Esophagus squamous epithelium (tissue), 5 donors: Measurements from ENCODE around the gene DEDD. TPM values are rescaled to one million over a fixed set of nuclear protein-coding genes. Genes with fewer than 3 reads are reported as not detected.

Source experiments
- DNase-seq: peaks from one replicate; lab custom pipeline; 2025; lab: John Stamatoyannopoulos, UW
- H3K27ac ChIP-seq, 4 donors: fragments of 200-600 bp; sonication (generic); one replicate each; pipeline ENCODE4 v1.5.1; 2016 to 2019; ENCODE audit warnings: mild to moderate bottlenecking in 1 of 4
- H3K27me3 ChIP-seq, 4 donors: fragments of 200-600 bp; sonication (generic); 1 replicate in 3 of 4; 2 replicates in 1 of 4; pipeline versions ENCODE4 v1.5.1 to v1.6.0; 2017 to 2021; ENCODE audit warnings: antibody characterized with exemption in 1 of 4
- H3K36me3 ChIP-seq, 3 donors: fragments of 200-600 bp; sonication (generic); one replicate each; pipeline ENCODE4 v1.5.1; 2016 to 2019
- H3K4me1 ChIP-seq, 3 donors: fragments of 200-600 bp; sonication (generic); one replicate each; pipeline ENCODE4 v1.5.1; 2017 to 2019
- H3K4me3 ChIP-seq, 4 donors: fragments of 200-600 bp; sonication (generic); 1 replicate in 3 of 4; 2 replicates in 1 of 4; pipeline ENCODE4 v1.5.1; 2016 to 2019; ENCODE audit warnings: mild to moderate bottlenecking in 2 of 4, moderate library complexity in 1 of 4
- H3K9me3 ChIP-seq, 3 donors: fragments of 200-600 bp; sonication (generic); one replicate each; pipeline ENCODE4 v1.5.1; 2016 to 2019
- CTCF ChIP-seq, 6 experiments: fragments of 450-650 bp in 4 of 6; fragments of 200-600 bp in 2 of 6; sonication (generic) in 2 of 6; IDR thresholded peaks; one replicate each; pipeline ENCODE4 v1.5.1; 2016 to 2019; ENCODE audit warnings: antibody characterized with exemption in 6 of 6, mild to moderate bottlenecking in 4 of 6, moderate library complexity in 4 of 6
- POLR2A ChIP-seq, 4 donors: fragments of 450-650 bp; IDR thresholded peaks; one replicate each; pipeline ENCODE4 v1.6.1; 2017; ENCODE audit warnings: antibody characterized with exemption in 4 of 4, mild to moderate bottlenecking in 4 of 4, moderate library complexity in 3 of 4
- WGBS, 2 donors: methylation state at CpG; one replicate each; pipeline ENCODE4 v1.1.5; 2018; 5-methylcytosine and 5-hydroxymethylcytosine counted together
- intact Hi-C: fragments of 100-400 bp; cut with DNase I; formaldehyde crosslinking; loops from one replicate; pipeline ENCODE4 v1.15.0; 2022
- total RNA-seq, 4 donors: library from RNA; depleted of rRNA; stranded (reverse); fragments of >200 nt; gene quantifications; one replicate each; pipeline ENCODE4 v1.1.0, GENCODE V29; 2016
- donor health status: DM: yes; HTN: yes; CAD: no.

Gene DEDD
- total RNA-seq, 4 donors from 2014 or later, result 16.6 to 32.8 (median 27.2) TPM

GRCh38 chr1:161174911-161175310, 42.4 kb upstream of the DEDD start:
- TF ChIP-seq CTCF (IDR thresholded peaks at IDR 0.05) (no peak), POLR2A (IDR thresholded peaks at IDR 0.05) (no peak)
- peaks cover 14 to 60% (median 31%) of the 10 kb centered on the region in 3 donors for H3K36me3 ChIP-seq
- no peak overlapping the region for H3K4me3 ChIP-seq
- no peak for DNase-seq
- H3K9me3 ChIP-seq, result no peaks in the 10 kb centered on the region
- H3K27me3 ChIP-seq, result no peaks in the 10 kb centered on the region
- no peak overlapping the region for H3K27ac ChIP-seq
- WGBS, 2 donors, result 94 to 95% methylated on average over 10 to 11 of the region's 11 CpGs
- intact Hi-C loops, result no loop called here
- peaks cover 12 to 81% (median 28%) of the 10 kb centered on the region in 3 donors for H3K4me1 ChIP-seq

DNA sequence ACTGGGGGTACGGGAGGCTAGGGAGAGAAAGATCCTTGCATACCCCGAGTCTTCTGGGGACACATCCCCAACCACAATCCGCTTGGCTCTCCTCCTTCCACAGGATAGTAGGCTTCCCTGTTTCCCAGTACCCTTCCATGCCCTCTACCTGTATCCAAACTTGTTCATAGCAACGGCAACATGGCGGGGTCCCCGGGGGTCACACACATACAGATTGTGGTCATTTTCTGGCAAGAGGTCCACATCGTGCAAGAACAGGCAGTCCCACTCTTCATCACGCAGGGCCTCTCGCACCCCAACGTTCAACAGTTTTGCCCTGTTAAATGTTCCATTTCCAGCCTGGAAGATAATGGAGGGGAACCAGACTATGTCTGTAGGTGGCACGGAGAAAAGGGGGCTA, 41.2 kb upstream of the DEDD start:
- WGBS, 2 donors, result 92% methylated on average over 7 to 11 of the region's 11 CpGs
- peaks cover 12 to 69% (median 28%) of the 10 kb centered on the region in 3 donors for H3K4me1 ChIP-seq
- no peak overlapping the region for H3K4me3 ChIP-seq
- H3K27ac ChIP-seq, result peak overlapping the region in 3 of 4 donors; percentile 54 to 66 (median 65)
- intact Hi-C loops, result no loop called here
- H3K27me3 ChIP-seq, result no peaks in the 10 kb centered on the region
- peaks cover 14 to 72% (median 35%) of the 10 kb centered on the region in 3 donors for H3K36me3 ChIP-seq
- DNase-seq, result no peak
- H3K9me3 ChIP-seq, result no peaks in the 10 kb centered on the region
- TF ChIP-seq CTCF (IDR thresholded peaks at IDR 0.05), result no peak
- TF ChIP-seq POLR2A (IDR thresholded peaks at IDR 0.05), result no peak

DNA sequence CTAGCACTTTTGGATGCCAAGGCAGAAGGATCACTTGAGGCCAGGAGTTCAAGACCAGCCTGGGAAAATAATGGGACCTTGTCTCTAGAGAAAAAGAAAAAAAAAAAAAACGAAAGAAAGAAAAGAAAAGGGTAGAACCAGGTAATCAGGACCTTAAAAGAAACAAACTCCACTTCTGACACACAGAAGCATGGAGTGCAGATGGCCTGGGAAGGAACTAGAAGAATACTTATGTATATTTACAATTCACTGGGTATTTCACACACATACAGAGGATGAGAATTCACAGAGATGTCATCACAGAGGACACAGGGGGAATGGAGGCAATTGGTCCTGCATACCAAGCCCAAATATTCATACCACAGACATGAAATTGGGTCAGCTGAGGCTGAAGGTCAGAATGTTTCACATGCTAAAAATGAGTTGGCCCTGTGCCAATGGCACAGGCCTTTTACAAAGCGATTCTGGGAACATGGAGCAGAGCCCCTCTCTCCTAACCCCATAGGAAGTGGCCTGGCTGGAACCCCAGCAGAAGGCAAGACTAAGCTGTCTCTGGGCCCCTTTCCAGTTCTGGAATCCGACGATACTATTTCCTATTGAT, 40.4 kb upstream of the DEDD start:
- H3K4me3 ChIP-seq, result no peak overlapping the region
- H3K9me3 ChIP-seq, result no peaks in the 10 kb centered on the region
- no peaks in the 10 kb centered on the region for H3K27me3 ChIP-seq
- intact Hi-C loops, result no loop called here
- 46 to 51% methylated on average over 4 of the region's 4 CpGs for WGBS, 2 donors
- H3K36me3 ChIP-seq, result peaks cover 14 to 74% (median 35%) of the 10 kb centered on the region in 3 donors
- TF ChIP-seq POLR2A (IDR thresholded peaks at IDR 0.05) (no peak), CTCF (IDR thresholded peaks at IDR 0.05) (no peak)
- peaks cover 15 to 66% (median 25%) of the 10 kb centered on the region in 3 donors for H3K4me1 ChIP-seq
- H3K27ac ChIP-seq, result peak overlapping the region in 3 of 4 donors; percentile 54 to 66 (median 65)
- no peak for DNase-seq

DNA sequence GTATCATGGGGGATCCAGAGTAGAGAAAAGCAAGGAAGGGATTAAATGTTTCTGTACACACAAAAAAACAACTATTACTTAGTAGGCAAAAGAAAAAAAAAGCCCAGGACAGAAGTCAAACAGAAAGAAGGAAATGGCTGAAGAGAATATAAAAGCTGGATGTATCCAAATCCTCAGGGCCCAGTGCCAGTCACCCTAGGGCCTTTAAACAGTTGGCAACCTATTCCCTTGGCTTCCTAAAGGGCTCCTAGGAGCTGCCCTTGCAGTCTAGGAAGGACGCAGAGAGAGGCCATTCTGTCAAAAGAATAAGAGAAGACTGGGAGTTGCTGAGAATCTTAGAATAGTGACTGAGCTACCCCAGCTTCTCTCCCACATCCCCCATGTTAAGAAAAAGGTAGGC, 39.9 kb upstream of the DEDD start:
- peak overlapping the region in 3 of 4 donors; percentile 22 to 65 (median 54) for H3K27ac ChIP-seq
- 30 to 50% methylated on average over 1 of the region's 1 CpG for WGBS, 2 donors
- H3K4me3 ChIP-seq, result no peak overlapping the region
- intact Hi-C loops, result no loop called here
- no peaks in the 10 kb centered on the region for H3K27me3 ChIP-seq
- H3K4me1 ChIP-seq, result peaks cover 20 to 66% (median 27%) of the 10 kb centered on the region in 3 donors
- DNase-seq, result no peak
- H3K9me3 ChIP-seq, result no peaks in the 10 kb centered on the region
- no peak for TF ChIP-seq POLR2A (IDR thresholded peaks at IDR 0.05)
- TF ChIP-seq CTCF (IDR thresholded peaks at IDR 0.05), result no peak
- peaks cover 14 to 74% (median 35%) of the 10 kb centered on the region in 3 donors for H3K36me3 ChIP-seq

- DNase-seq, result no peak
- Histone ChIP-seq H3K9me3 (no peaks in the 10 kb centered on the region), H3K27ac (peak overlapping the region in 2 of 4 donors; percentile 45 to 54), H3K27me3 (no peaks in the 10 kb centered on the region), H3K4me3 (no peak overlapping the region), H3K4me1 (peaks cover 22 to 70% (median 33%) of the 10 kb centered on the region in 3 donors), H3K36me3 (peaks cover 14 to 74% (median 35%) of the 10 kb centered on the region in 3 donors)
- intact Hi-C loops, result no loop called here
- TF ChIP-seq CTCF (IDR thresholded peaks at IDR 0.05) (no peak), POLR2A (IDR thresholded peaks at IDR 0.05) (no peak)
- WGBS, 2 donors, result 82% methylated on average over 11 to 12 of the region's 12 CpGs
Measured at GRCh38 chr1:161171696-161172095, 39.2 kb upstream of the DEDD start.
